DOHH2 (cell line): ENCODE measurements around the gene PI16.

Experiments
- H3F3A ChIP-seq: fragments of 200-600 bp; sonication (generic), shearing (Covaris generic); 2 replicates; pipeline ENCODE4 v1.6.0; 2016; ENCODE audit warnings: antibody characterized with exemption, mild to moderate bottlenecking; ENCODE audit not compliant: control insufficient read depth, insufficient read depth
- H3K27ac ChIP-seq: fragments of 200-600 bp; sonication (generic); 2 replicates; pipeline ENCODE4 v1.5.1; 2014; ENCODE audit warnings: low read depth, mild to moderate bottlenecking, low read length, moderate library complexity
- H3K27me3 ChIP-seq: fragments of 200-600 bp; sonication (generic); 2 replicates; pipeline ENCODE4 v1.6.1; 2014; ENCODE audit warnings: mild to moderate bottlenecking, low read length, mixed read lengths; ENCODE audit not compliant: control insufficient read depth
- H3K36me3 ChIP-seq: fragments of 200-600 bp; sonication (generic); 2 replicates; pipeline ENCODE4 v1.6.1; 2014; ENCODE audit warnings: mild to moderate bottlenecking, low read length, moderate library complexity, mixed read lengths; ENCODE audit not compliant: control insufficient read depth
- H3K4me1 ChIP-seq: fragments of 200-600 bp; sonication (generic); 2 replicates; pipeline ENCODE4 v1.6.1; 2014; ENCODE audit warnings: mild to moderate bottlenecking, low read length, mixed read lengths; ENCODE audit not compliant: control insufficient read depth
- H3K4me2 ChIP-seq: fragments of 200-600 bp; sonication (generic); 2 replicates; pipeline ENCODE4 v1.6.0; 2014; ENCODE audit warnings: mild to moderate bottlenecking, low read length, moderate library complexity
- H3K4me3 ChIP-seq: fragments of 200-600 bp; sonication (generic); 2 replicates; pipeline ENCODE4 v1.5.1; 2014; ENCODE audit warnings: mild to moderate bottlenecking, low read length, mixed read lengths
- H3K79me2 ChIP-seq: fragments of 200-600 bp; sonication (generic); 2 replicates; pipeline ENCODE4 v1.6.1; 2014; ENCODE audit warnings: mild to moderate bottlenecking, low read length, mixed read lengths; ENCODE audit not compliant: control insufficient read depth
- H3K9me2 ChIP-seq: fragments of 200-600 bp; sonication (generic); replicated peaks from 2 replicates; pipeline ENCODE4 v1.6.1; 2014; ENCODE audit warnings: mild to moderate bottlenecking, low read length, mixed read lengths; ENCODE audit not compliant: control insufficient read depth
- H3K9me3 ChIP-seq: fragments of 200-600 bp; sonication (generic); 2 replicates; pipeline ENCODE4 v1.6.1; 2014; ENCODE audit warnings: antibody characterized with exemption, low read length, mixed read lengths; ENCODE audit not compliant: control insufficient read depth, insufficient read depth
- H4K20me1 ChIP-seq: fragments of 200-600 bp; sonication (generic); 2 replicates; pipeline ENCODE4 v1.6.0; 2014; ENCODE audit warnings: low read depth, mild to moderate bottlenecking, antibody characterized with exemption, low read length, moderate library complexity; ENCODE audit not compliant: control insufficient read depth, insufficient read depth
- EZH2phosphoT487 ChIP-seq: fragments of 200-600 bp; sonication (generic); IDR thresholded peaks from 2 replicates; pipeline ENCODE4 v1.6.1; 2017; ENCODE audit warnings: borderline replicate concordance, mild to moderate bottlenecking, antibody characterized with exemption, low read length, moderate library complexity, mixed read lengths
- TF ChIP-seq, protein P1 (sequence below): fragments of 200-600 bp; sonication (generic); IDR thresholded peaks from one replicate; pipeline ENCODE4 v1.5.1; 2014; ENCODE audit warnings: antibody characterized with exemption, mild to moderate bottlenecking, low read depth, low read length; ENCODE audit not compliant: poor library complexity, severe bottlenecking

PI16 gene

DNA sequence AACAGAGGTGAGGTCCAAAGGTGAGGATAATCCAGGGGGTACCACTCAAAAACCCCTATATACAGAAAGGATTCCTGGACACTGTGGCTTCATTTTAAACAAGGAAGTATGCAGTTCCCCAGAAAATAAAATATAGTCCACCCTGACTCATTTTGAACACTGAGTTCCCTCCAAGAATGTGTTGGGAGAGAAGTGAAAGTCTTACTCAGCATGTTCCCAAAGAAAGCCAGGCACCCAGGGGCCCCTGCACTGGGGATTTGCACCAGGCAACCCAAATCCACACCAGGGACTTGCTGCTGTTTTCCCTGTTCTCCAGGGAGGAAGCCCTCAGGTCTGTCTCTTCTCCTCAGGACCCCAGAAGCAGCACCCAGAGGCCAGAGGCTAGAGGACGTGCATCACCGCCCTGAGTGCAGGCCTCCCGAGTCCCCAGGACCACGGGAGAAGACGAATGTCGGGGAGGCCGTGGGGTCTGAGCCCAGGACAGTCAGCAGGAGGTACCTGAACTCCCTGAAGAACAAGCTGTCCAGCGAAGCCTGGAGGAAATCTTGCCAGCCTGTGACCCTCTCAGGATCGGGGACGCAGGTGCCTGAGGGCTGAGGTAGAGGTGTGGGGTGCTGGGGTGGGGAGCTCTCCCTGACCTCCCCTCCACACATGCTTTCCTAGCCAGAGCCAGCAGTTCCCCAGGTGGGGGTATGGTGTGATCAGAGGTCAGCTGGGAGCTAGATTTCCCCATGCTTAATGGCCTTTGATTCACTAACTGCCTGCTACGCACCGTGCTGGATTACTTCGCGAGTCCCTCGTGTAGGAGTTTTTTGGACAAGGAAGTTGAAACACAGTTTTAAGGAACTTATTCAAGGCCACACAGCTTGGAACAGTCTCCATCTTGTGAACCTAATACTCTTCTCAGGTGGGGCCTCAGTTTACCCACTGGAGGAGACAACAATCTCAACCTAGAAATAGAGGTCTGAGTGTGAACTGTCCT is 54.2 kb downstream of the PI16 start:
- no peak overlapping the region for H3K4me2 ChIP-seq
- no peaks in the 10 kb centered on the region for H4K20me1 ChIP-seq
- no peak overlapping the region for H3K4me3 ChIP-seq
- H3K27ac ChIP-seq: no peak overlapping the region
- no peaks in the 10 kb centered on the region for H3K27me3 ChIP-seq
- H3K36me3 ChIP-seq: no peaks in the 10 kb centered on the region
- H3K79me2 ChIP-seq: no peaks in the 10 kb centered on the region
- no peaks in the 10 kb centered on the region for H3K9me3 ChIP-seq
- H3F3A ChIP-seq: no peaks in the 10 kb centered on the region; the same call in none of the 2 replicates
- no peak for TF ChIP-seq EZH2phosphoT487
- TF ChIP-seq, protein P1, sequence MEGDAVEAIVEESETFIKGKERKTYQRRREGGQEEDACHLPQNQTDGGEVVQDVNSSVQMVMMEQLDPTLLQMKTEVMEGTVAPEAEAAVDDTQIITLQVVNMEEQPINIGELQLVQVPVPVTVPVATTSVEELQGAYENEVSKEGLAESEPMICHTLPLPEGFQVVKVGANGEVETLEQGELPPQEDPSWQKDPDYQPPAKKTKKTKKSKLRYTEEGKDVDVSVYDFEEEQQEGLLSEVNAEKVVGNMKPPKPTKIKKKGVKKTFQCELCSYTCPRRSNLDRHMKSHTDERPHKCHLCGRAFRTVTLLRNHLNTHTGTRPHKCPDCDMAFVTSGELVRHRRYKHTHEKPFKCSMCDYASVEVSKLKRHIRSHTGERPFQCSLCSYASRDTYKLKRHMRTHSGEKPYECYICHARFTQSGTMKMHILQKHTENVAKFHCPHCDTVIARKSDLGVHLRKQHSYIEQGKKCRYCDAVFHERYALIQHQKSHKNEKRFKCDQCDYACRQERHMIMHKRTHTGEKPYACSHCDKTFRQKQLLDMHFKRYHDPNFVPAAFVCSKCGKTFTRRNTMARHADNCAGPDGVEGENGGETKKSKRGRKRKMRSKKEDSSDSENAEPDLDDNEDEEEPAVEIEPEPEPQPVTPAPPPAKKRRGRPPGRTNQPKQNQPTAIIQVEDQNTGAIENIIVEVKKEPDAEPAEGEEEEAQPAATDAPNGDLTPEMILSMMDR: no peak
- no peaks in the 10 kb centered on the region for H3K9me2 ChIP-seq
- H3K4me1 ChIP-seq: peaks cover 46% of the 10 kb centered on the region

DNA sequence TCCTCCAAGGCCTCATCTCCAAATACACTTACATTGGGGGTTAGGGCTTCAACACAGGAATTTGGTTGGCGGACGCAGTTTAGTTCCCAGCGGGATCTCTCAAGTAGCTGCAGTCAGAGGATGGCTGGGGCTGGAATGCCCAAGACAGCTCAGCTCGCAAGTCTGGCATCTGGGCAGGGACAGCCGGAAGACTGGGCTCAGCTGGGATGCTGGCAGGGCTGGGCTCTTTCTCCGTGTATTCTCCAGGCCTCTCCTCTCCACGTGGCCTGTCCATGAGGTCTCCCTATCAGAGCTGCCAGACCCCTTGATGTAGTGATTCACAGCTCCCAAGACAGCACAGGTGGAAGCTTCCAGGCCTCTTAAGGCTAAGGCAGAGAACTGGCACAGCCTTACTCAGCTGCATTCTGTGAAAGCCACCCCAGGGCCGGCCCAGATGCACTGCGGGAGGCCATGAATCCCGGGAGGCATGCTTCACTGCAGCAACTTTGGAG is 55.9 kb downstream of the PI16 start:
- H3K36me3 ChIP-seq: no peaks in the 10 kb centered on the region
- H3K9me2 ChIP-seq: no peaks in the 10 kb centered on the region
- no peak overlapping the region for H3K27ac ChIP-seq
- no peaks in the 10 kb centered on the region for H3K79me2 ChIP-seq
- no peaks in the 10 kb centered on the region for H3K27me3 ChIP-seq
- no peak overlapping the region for H3K4me2 ChIP-seq
- TF ChIP-seq EZH2phosphoT487: no peak
- TF ChIP-seq, protein P1: no peak
- H3F3A ChIP-seq: no peaks in the 10 kb centered on the region; the same call in 1 of the 2 replicates
- H3K4me3 ChIP-seq: no peak overlapping the region
- no peaks in the 10 kb centered on the region for H3K9me3 ChIP-seq
- H4K20me1 ChIP-seq: no peaks in the 10 kb centered on the region
- peaks cover 29% of the 10 kb centered on the region for H3K4me1 ChIP-seq

DNA sequence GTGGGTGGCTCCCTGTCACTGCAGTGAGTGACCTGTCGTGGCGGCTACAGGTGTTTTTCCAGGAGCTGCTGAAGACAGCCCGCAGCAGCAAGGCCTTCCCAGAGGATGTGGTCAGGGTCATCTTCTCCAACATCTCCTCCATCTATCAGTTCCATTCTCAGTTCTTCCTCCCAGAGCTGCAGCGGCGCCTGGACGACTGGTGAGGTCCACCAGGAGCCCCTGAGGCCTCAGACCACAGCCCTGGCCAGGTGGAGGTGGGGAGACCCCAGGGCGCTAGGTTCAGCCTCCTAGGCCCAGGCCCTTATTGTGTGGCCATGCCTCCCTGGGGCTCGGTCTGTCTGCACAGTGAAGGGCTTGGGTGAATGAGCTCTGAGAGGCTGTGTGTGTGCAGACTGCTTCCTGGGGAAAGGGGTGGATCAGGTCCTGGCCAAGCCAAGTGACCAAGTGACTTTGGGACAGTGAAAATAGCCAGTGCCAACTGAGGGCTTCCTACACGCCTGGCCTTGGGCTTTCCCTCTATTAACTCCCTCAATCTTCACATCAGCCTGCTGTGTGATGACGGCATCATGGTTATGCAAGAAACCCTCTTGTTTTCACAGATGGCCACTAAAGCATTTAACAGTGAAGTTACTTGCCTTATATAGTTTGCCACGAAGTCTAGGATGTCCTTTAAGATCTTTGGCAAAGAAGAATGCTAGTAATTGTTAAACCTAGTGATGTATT is 57.3 kb downstream of the PI16 start:
- Histone ChIP-seq H4K20me1 (no peaks in the 10 kb centered on the region), H3K9me2 (no peaks in the 10 kb centered on the region), H3K27ac (no peak overlapping the region), H3K4me2 (no peak overlapping the region), H3K79me2 (no peaks in the 10 kb centered on the region), H3K4me1 (peaks cover 15% of the 10 kb centered on the region), H3F3A (no peaks in the 10 kb centered on the region; the same call in 1 of the 2 replicates), H3K27me3 (no peaks in the 10 kb centered on the region), H3K4me3 (no peak overlapping the region), H3K36me3 (no peaks in the 10 kb centered on the region), H3K9me3 (no peaks in the 10 kb centered on the region)
- TF ChIP-seq EZH2phosphoT487: no peak
- TF ChIP-seq, protein P1: no peak
